Endothelial cell of umbilical vein (primary cell): ENCODE data around the gene KERA. TPM values are rescaled to one million over a fixed set of nuclear protein-coding genes. Genes with fewer than 3 reads are reported as not detected.

Source experiments
- BruUV-seq: library from RNA; stranded (reverse); fragments of 400-500 nt; replicated peaks from 2 replicates; lab custom pipeline; 2021; lab: Mats Ljungman, UMichigan
- CTCF ChIA-PET: fragments of 300-600, 350-600 bp; sonication (Branson Sonifier 250); formaldehyde crosslinking; loops from one replicate; lab custom pipeline; 2021; ENCODE audit warnings: antibody characterized with exemption, inconsistent platforms; lab: Charles Lee
- POLR2A ChIA-PET: fragments of 300-600, 350-600 bp; sonication (Branson Sonifier 250); formaldehyde crosslinking; loops from one replicate; lab custom pipeline; 2021; ENCODE audit warnings: antibody characterized with exemption, inconsistent platforms; lab: Charles Lee
- DNase-seq: peaks from one replicate; pipeline ENCODE4 v3.0.0-alpha.2; 2011; ENCODE audit warnings: low read depth, low spot score
- FAIRE-seq: peaks from 2 replicates; lab custom pipeline; 2011; peaks lifted over from hg19 to GRCh38; lab: Jason Lieb, UNC
- H2AFZ ChIP-seq: 2 replicates; pipeline ENCODE4 v1.6.0; 2012; ENCODE audit warnings: low read depth, low read length, control low read depth, inconsistent platforms
- H3K27ac ChIP-seq: 2 replicates; pipeline ENCODE4 v1.5.1; 2011; ENCODE audit warnings: low read depth, mild to moderate bottlenecking, control low read depth, low read length, moderate library complexity; ENCODE audit not compliant: insufficient read depth
- H3K27me3 ChIP-seq, 2 experiments: 2 replicates each; pipeline versions ENCODE4 v1.6.0 to v1.6.1; 2011; ENCODE audit warnings: low read length in 2 of 2, mixed read lengths in 1 of 2; ENCODE audit not compliant: control insufficient read depth in 2 of 2, insufficient read depth in 2 of 2
- H3K36me3 ChIP-seq, 2 experiments: 2 replicates in 1 of 2; 3 replicates in 1 of 2; pipeline ENCODE4 v1.5.1; 2011; ENCODE audit warnings: low read length in 2 of 2, mild to moderate bottlenecking in 1 of 2, moderate library complexity in 1 of 2; ENCODE audit not compliant: control insufficient read depth in 2 of 2, insufficient read depth in 2 of 2; ENCODE audit errors: extremely low read depth in 1 of 2
- H3K4me1 ChIP-seq: 3 replicates; pipeline ENCODE4 v1.5.1; 2011; ENCODE audit warnings: mild to moderate bottlenecking, low read length; ENCODE audit not compliant: control insufficient read depth, insufficient read depth; ENCODE audit errors: extremely low read depth
- H3K4me2 ChIP-seq: 2 replicates; pipeline ENCODE4 v1.6.1; 2011; ENCODE audit warnings: low read length, control low read depth, mixed read lengths; ENCODE audit not compliant: insufficient read depth
- H3K4me3 ChIP-seq, 3 experiments: fragments of 200-600 bp in 1 of 3; sonication (generic), shearing (Covaris generic) in 1 of 3; replicated peaks in 1 of 3; 2 replicates each; pipeline ENCODE4 v1.5.1; 2011 to 2016; ENCODE audit warnings: control low read depth in 3 of 3, low read length in 3 of 3, mild to moderate bottlenecking in 2 of 3, inconsistent platforms in 1 of 3, low read depth in 1 of 3, moderate library complexity in 1 of 3; ENCODE audit not compliant: insufficient read depth in 1 of 3
- H3K79me2 ChIP-seq: 2 replicates; pipeline ENCODE4 v1.6.0; 2012; ENCODE audit warnings: low read length, inconsistent platforms; ENCODE audit not compliant: control insufficient read depth, insufficient read depth
- H3K9ac ChIP-seq: replicated peaks from 2 replicates; pipeline ENCODE3; 2011; ENCODE audit warnings: low read length, control low read depth; ENCODE audit not compliant: insufficient read depth; ENCODE audit errors: extremely low read depth
- H3K9me1 ChIP-seq: replicated peaks from 3 replicates; pipeline ENCODE4 v1.6.0; 2011; ENCODE audit warnings: mild to moderate bottlenecking, low read length; ENCODE audit not compliant: control insufficient read depth, insufficient read depth; ENCODE audit errors: extremely low read depth
- H3K9me3 ChIP-seq: replicated peaks from 2 replicates; pipeline ENCODE4 v1.5.1; 2012; ENCODE audit warnings: low read length, inconsistent platforms; ENCODE audit not compliant: control insufficient read depth, insufficient read depth
- H4K20me1 ChIP-seq: replicated peaks from 2 replicates; pipeline ENCODE3; 2011; ENCODE audit warnings: mild to moderate bottlenecking, low read length; ENCODE audit not compliant: control insufficient read depth, insufficient read depth; ENCODE audit errors: extremely low read depth
- CTCF ChIP-seq, 2 donors: IDR thresholded peaks; 1 replicate in 1 of 2; 2 replicates in 1 of 2; pipeline ENCODE4 v1.5.1; 2011; ENCODE audit warnings: low read length in 2 of 2, mild to moderate bottlenecking in 2 of 2, moderate library complexity in 2 of 2, control low read depth in 1 of 2, inconsistent platforms in 1 of 2, low read depth in 1 of 2; ENCODE audit not compliant: insufficient read depth in 1 of 2; ENCODE audit errors: extremely low read depth in 1 of 2
- EZH2 ChIP-seq: IDR thresholded peaks from 2 replicates; pipeline ENCODE4 v1.6.1; 2012; ENCODE audit warnings: borderline replicate concordance, low read depth, mild to moderate bottlenecking, moderate library complexity, low read length, inconsistent platforms; ENCODE audit not compliant: severe bottlenecking
- FOS ChIP-seq: IDR thresholded peaks from 2 replicates; pipeline ENCODE4 v1.6.1; 2011; ENCODE audit warnings: mild to moderate bottlenecking, low read length, moderate library complexity, borderline replicate concordance; ENCODE audit not compliant: insufficient read depth
- GATA2 ChIP-seq: IDR thresholded peaks from 2 replicates; pipeline ENCODE4 v1.7.0; 2011; ENCODE audit warnings: low read depth, mild to moderate bottlenecking, moderate library complexity, mixed read lengths, low read length; ENCODE audit not compliant: insufficient read length, insufficient read depth
- JUN ChIP-seq: IDR thresholded peaks from 2 replicates; pipeline ENCODE4 v1.6.1; 2011; ENCODE audit warnings: borderline replicate concordance, low read depth; ENCODE audit not compliant: insufficient read length, insufficient read depth
- MAX ChIP-seq: IDR thresholded peaks from 2 replicates; pipeline ENCODE4 v1.6.1; 2011; ENCODE audit not compliant: insufficient read depth, insufficient read length
- MYC ChIP-seq: IDR thresholded peaks from one replicate; pipeline ENCODE4 v1.6.1; 2011; ENCODE audit warnings: mild to moderate bottlenecking, low read depth, low read length
- POLR2A ChIP-seq: IDR thresholded peaks from 2 replicates; pipeline ENCODE4 v1.6.1; 2012; ENCODE audit warnings: low read depth, mild to moderate bottlenecking, control low read depth, low read length
- POLR2AphosphoS5 ChIP-seq: IDR thresholded peaks from 2 replicates; pipeline ENCODE4 v1.6.1; 2012; ENCODE audit warnings: low read depth, mild to moderate bottlenecking, control low read depth, low read length, moderate library complexity; ENCODE audit not compliant: insufficient read depth
- dilution Hi-C: fragments of 300-500 bp; cut with MboI; formaldehyde crosslinking; loops from one replicate; pipeline ENCODE4 v1.15.0; 2019; ENCODE audit warnings: low sequenced_read_pairs; ENCODE audit not compliant: extremely low pct_ligation_motif_present
- intact Hi-C: fragments of 100-400 bp; cut with micrococcal nuclease; formaldehyde crosslinking; loops from one replicate; pipeline ENCODE4 v1.10.0; 2022
- polyA plus RNA-seq, 4 experiments: library from polyadenylated mRNA; depleted of rRNA in 3 of 4; stranded (reverse) in 3 of 4; unstranded in 1 of 4; fragments of >200 nt; gene quantifications; 2 replicates each; pipeline versions ENCODE4 v1.2.1 to v1.2.3, GENCODE V29; 2011 to 2012; ENCODE audit warnings: missing spikeins in 1 of 4
- total RNA-seq: library from RNA; stranded (reverse); gene quantifications from 2 replicates; pipeline ENCODE4 v1.2.3, GENCODE V29; 2021

KERA gene
- total and polyA plus RNA-seq, 2 donors (not counting 3 experiments of a cell fraction or from before 2014, with no cell fraction given), result not detected

- Histone ChIP-seq H3K9ac (no peak overlapping the region), H3K9me3 (no peaks in the 10 kb centered on the region), H3K36me3 (no peaks in the 10 kb centered on the region), H4K20me1 (no peaks in the 10 kb centered on the region), H3K4me2 (no peak overlapping the region), H3K27me3 (no peaks in the 10 kb centered on the region), H3K27ac (no peak overlapping the region), H3K9me1 (no peaks in the 10 kb centered on the region), H3K79me2 (no peaks in the 10 kb centered on the region), H2AFZ (no peak overlapping the region), H3K4me3 (no peak overlapping the region), H3K4me1 (no peaks in the 10 kb centered on the region)
- FAIRE-seq, result no peak
- DNase-seq, result no peak
- no TSS peak for BruUV-seq
- POLR2A ChIA-PET, result no interaction called here
- CTCF ChIA-PET, result interaction anchor here (1.3 to 2.6 kb wide), 3 partner anchors 9 to 14 kb away, joined by 3 to 14 read pairs (median 3); no protein-coding TSS in a partner anchor
- dilution Hi-C loops, result no loop called here
- TF ChIP-seq EZH2 (no peak), MYC (no peak), POLR2AphosphoS5 (no peak), MAX (no peak), CTCF (IDR thresholded peaks at IDR 0.05; ENCODE audit: extremely low read depth in 1 of 2, insufficient read depth in 1 of 2, low read depth in 1 of 2, low read length in 2 of 2) (no peak), POLR2A (no peak), GATA2 (no peak), FOS (no peak), JUN (no peak)
- intact Hi-C loops, result no loop called here
Observed at GRCh38 chr12:91099341-91099740, 41.5 kb upstream of the KERA start.
